Ectodermal cell (in vitro differentiated cells): ENCODE measurements around the gene MYL12A.
"Not testable (repeated sequence)": the region's sequence is repeated elsewhere in the genome, so short reads cannot be mapped to it uniquely, and the experiment has no call there.

Experiments used
- H3K27ac ChIP-seq: 2 replicates; pipeline ENCODE4 v1.7.0; 2013; ENCODE audit warnings: mild to moderate bottlenecking, low read depth, low read length; ENCODE audit not compliant: insufficient read depth, poor library complexity, severe bottlenecking
- H3K27me3 ChIP-seq: 2 replicates; pipeline ENCODE4 v1.7.0; 2013; ENCODE audit warnings: mild to moderate bottlenecking, low read length; ENCODE audit not compliant: insufficient read depth, control insufficient read depth, poor library complexity, severe bottlenecking
- H3K36me3 ChIP-seq: one replicate; pipeline ENCODE4 v1.7.0; 2013; ENCODE audit warnings: low read length; ENCODE audit not compliant: control insufficient read depth, insufficient read depth
- H3K4me1 ChIP-seq: one replicate; pipeline ENCODE4 v1.7.0; 2013; ENCODE audit warnings: low read length; ENCODE audit not compliant: control insufficient read depth, insufficient read depth
- H3K4me3 ChIP-seq: 2 replicates; pipeline ENCODE4 v1.7.0; 2013; ENCODE audit warnings: low read depth, low read length, control low read depth; ENCODE audit not compliant: insufficient read depth
- H3K9me3 ChIP-seq: 2 replicates; pipeline ENCODE4 v1.7.0; 2013; ENCODE audit warnings: mild to moderate bottlenecking, low read length, moderate library complexity; ENCODE audit not compliant: control insufficient read depth
- WGBS, 2 experiments: methylation state at CpG; one replicate each; pipeline ENCODE4 v1.1.7; 2013; ENCODE audit warnings: missing lambda C conversion rate in 2 of 2; 5-methylcytosine and 5-hydroxymethylcytosine counted together

Gene MYL12A

GRCh38 chr18:3214855-3215637 lies 32.6 kb upstream of the MYL12A start:
- no peak overlapping the region for H3K4me3 ChIP-seq
- H3K36me3 ChIP-seq, result no peaks in the 10 kb centered on the region
- no peaks in the 10 kb centered on the region for H3K9me3 ChIP-seq
- no peaks in the 10 kb centered on the region for H3K4me1 ChIP-seq
- no peak overlapping the region for H3K27ac ChIP-seq
- WGBS, 2 experiments, result 94 to 95% methylated on average over 36 of the region's 36 CpGs
- H3K27me3 ChIP-seq, result no peaks in the 10 kb centered on the region

GRCh38 chr18:3216987-3217386 lies 30.6 kb upstream of the MYL12A start:
- WGBS, 2 experiments, result 84 to 85% methylated on average over 5 of the region's 5 CpGs
- H3K27me3 ChIP-seq, result no peaks in the 10 kb centered on the region
- H3K4me1 ChIP-seq, result no peaks in the 10 kb centered on the region
- no peak overlapping the region for H3K27ac ChIP-seq
- H3K9me3 ChIP-seq, result no peaks in the 10 kb centered on the region
- H3K4me3 ChIP-seq, result no peak overlapping the region
- no peaks in the 10 kb centered on the region for H3K36me3 ChIP-seq

- WGBS, 2 experiments, result 62 to 69% methylated on average over 2 of the region's 3 CpGs
These were observed 29.5 kb upstream of the MYL12A start for GRCh38 chr18:3217948-3218647.

GRCh38 chr18:3218819-3219218 lies 28.8 kb upstream of the MYL12A start:
- Histone ChIP-seq H3K27me3 (no peaks in the 10 kb centered on the region), H3K36me3 (no peaks in the 10 kb centered on the region), H3K27ac (no peak overlapping the region), H3K4me1 (no peaks in the 10 kb centered on the region), H3K9me3 (no peaks in the 10 kb centered on the region), H3K4me3 (no peak overlapping the region)
- 86 to 100% methylated on average over 2 of the region's 2 CpGs for WGBS, 2 experiments

More at GRCh38 chr18:3217948-3218647, 29.5 kb upstream of the MYL12A start:
- H3K4me1 ChIP-seq, result no peaks in the 10 kb centered on the region
- no peak overlapping the region for H3K27ac ChIP-seq
- H3K36me3 ChIP-seq, result no peaks in the 10 kb centered on the region
- H3K9me3 ChIP-seq, result no peaks in the 10 kb centered on the region
- no peaks in the 10 kb centered on the region for H3K27me3 ChIP-seq
- H3K4me3 ChIP-seq, result no peak overlapping the region

GRCh38 chr18:3219241-3219630 lies 28.4 kb upstream of the MYL12A start:
- Histone ChIP-seq H3K27ac (no peak overlapping the region), H3K36me3 (no peaks in the 10 kb centered on the region), H3K9me3 (no peaks in the 10 kb centered on the region), H3K4me3 (no peak overlapping the region), H3K27me3 (no peaks in the 10 kb centered on the region), H3K4me1 (no peaks in the 10 kb centered on the region)
- WGBS, 2 experiments, result 90 to 96% methylated on average over 8 of the region's 8 CpGs

GRCh38 chr18:3219631-3220335 lies 27.8 kb upstream of the MYL12A start, which contains the start of gene MYOM1:
Gene MYOM1, minus strand, starts transcription at chr18:3219968. Its CDS starts 4,745 bp downstream, at chr18:3215223.
- no peak within 1 kb of the TSS for H3K27ac ChIP-seq

GRCh38 chr18:3220868-3221267 lies 26.7 kb upstream of the MYL12A start:
- WGBS, 2 experiments, result 90 to 91% methylated on average over 4 of the region's 4 CpGs
- H3K27ac ChIP-seq, H3K4me3 ChIP-seq, H3K9me3 ChIP-seq, H3K27me3 ChIP-seq, H3K36me3 ChIP-seq, H3K4me1 ChIP-seq: not testable (repeated sequence)

More at GRCh38 chr18:3219631-3220335, 27.8 kb upstream of the MYL12A start, which contains the start of gene MYOM1:
- H3K36me3 ChIP-seq, result no peaks in the 10 kb centered on the region
- 91 to 92% methylated on average over 9 of the region's 9 CpGs for WGBS, 2 experiments
- H3K4me1 ChIP-seq, result no peaks in the 10 kb centered on the region
- H3K27me3 ChIP-seq, result no peaks in the 10 kb centered on the region
- H3K4me3 ChIP-seq, result no peak within 1 kb of the TSS
- H3K9me3 ChIP-seq, result no peaks in the 10 kb centered on the region

- Histone ChIP-seq H3K27ac (no peak overlapping the region), H3K27me3 (no peaks in the 10 kb centered on the region), H3K9me3 (no peaks in the 10 kb centered on the region), H3K4me3 (no peak overlapping the region), H3K36me3 (no peaks in the 10 kb centered on the region), H3K4me1 (no peaks in the 10 kb centered on the region)
- 92 to 95% methylated on average over 6 of the region's 6 CpGs for WGBS, 2 experiments
These were observed 26.1 kb upstream of the MYL12A start for GRCh38 chr18:3221496-3221895.

GRCh38 chr18:3223356-3223755 lies 24.2 kb upstream of the MYL12A start:
- 93 to 100% methylated on average over 1 of the region's 1 CpG for WGBS, 2 experiments
- Histone ChIP-seq H3K9me3 (no peaks in the 10 kb centered on the region), H3K36me3 (no peaks in the 10 kb centered on the region), H3K4me3 (no peak overlapping the region), H3K4me1 (no peaks in the 10 kb centered on the region), H3K27me3 (no peaks in the 10 kb centered on the region), H3K27ac (no peak overlapping the region)

- H3K4me1 ChIP-seq, result no peaks in the 10 kb centered on the region
- no peaks in the 10 kb centered on the region for H3K9me3 ChIP-seq
- no peaks in the 10 kb centered on the region for H3K36me3 ChIP-seq
- H3K4me3 ChIP-seq, result no peak overlapping the region
- 94 to 96% methylated on average over 3 of the region's 3 CpGs for WGBS, 2 experiments
- no peaks in the 10 kb centered on the region for H3K27me3 ChIP-seq
- no peak overlapping the region for H3K27ac ChIP-seq
These were observed 23.4 kb upstream of the MYL12A start for GRCh38 chr18:3224223-3224622.
